Left colon (tissue), 2 donors: Measurements from ENCODE around the gene LRRC26. TPM values are rescaled to one million over a fixed set of nuclear protein-coding genes. Genes with fewer than 3 reads are reported as not detected.

Source experiments
- ATAC-seq: fragments of 200-7000 bp; cut with Tn5 transposase; one replicate; pipeline ENCODE4 v1.9.1; 2020; ENCODE audit warnings: mild to moderate bottlenecking, moderate library complexity
- DNase-seq, 2 donors: peaks; one replicate each; pipeline ENCODE4 v3.0.0-alpha.2; 2020
- intact Hi-C, 2 donors: fragments of 100-400 bp; cut with DNase I in 1 of 2; cut with micrococcal nuclease in 1 of 2; formaldehyde crosslinking; loops; one replicate each; pipeline versions ENCODE4 v1.11.2 to v1.14.0; 2022; cut with DNase I, micrococcal nuclease
- total RNA-seq, 2 donors: library from RNA; stranded (reverse); fragmentation: NEBNext Ultra II Directional; extraction: Animal tissue kit (Norgen Biotek cat#: 25700); gene quantifications; one replicate each; pipeline ENCODE4 v1.2.1, GENCODE V29; 2021
- donor health status: DM: no; HTN: no; CAD: no.
- donor health status: DM: yes; HTN: yes; CAD: no.

Gene LRRC26
- total RNA-seq, 2 donors from 2014 or later, result 70.0 to 95.7 TPM

DNA sequence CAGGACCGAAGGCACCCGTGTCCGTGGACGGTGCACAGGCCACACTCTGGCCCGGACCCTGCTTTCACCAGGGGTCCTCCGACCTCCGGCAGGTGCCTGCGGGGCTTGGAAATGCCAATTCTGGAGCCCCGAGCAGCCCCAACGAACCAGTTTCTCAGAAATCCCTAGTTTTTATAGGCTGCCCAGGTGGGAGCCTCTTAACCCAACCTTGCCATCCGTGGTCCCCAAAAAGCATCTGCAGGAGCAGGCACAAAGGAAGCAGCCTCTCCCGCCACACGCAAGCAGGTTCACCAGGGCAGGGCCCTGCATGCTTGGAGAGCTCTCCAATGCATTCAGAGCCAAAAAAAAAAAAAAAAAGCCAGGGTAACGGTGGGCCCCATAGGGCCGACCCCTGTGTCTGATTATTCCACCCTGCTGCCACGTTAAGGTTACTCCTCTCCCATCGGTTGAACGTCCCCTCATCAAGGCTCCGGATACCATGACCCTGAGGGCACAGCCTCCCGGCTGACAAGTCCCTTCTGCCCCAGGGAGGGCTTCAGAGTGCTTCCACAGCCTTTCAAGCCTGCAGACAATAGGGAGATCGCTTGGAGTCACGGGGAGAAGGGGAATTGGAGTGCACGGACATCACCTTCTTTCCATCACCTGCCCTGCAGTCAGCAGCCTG is 31.5 kb upstream of the LRRC26 start:
- DNase-seq (no peak), ATAC-seq (no peak)
- intact Hi-C loops, result no loop called here

GRCh38 chr9:137200311-137201204 is 30.7 kb upstream of the LRRC26 start, which contains the start of gene TPRN:
TPRN (minus strand) TSS chr9:137200741; CDS start chr9:137200711, 30 bp downstream.
- ATAC-seq (peak; percentile 71), DNase-seq (peak; percentile 99 to 100)
- intact Hi-C loops, result no loop called here

GRCh38 chr9:137199411-137200121 is 29.7 kb upstream of the LRRC26 start:
- ATAC-seq (no peak), DNase-seq (peak in 1 of 2 donors; percentile 30)
- intact Hi-C loops, result no loop called here

- no peak for ATAC-seq
- peak in 1 of 2 donors; percentile 41 for DNase-seq
- intact Hi-C loops, result no loop called here
Measured at GRCh38 chr9:137198902-137199283, 29.0 kb upstream of the LRRC26 start.

- ATAC-seq, result peak; percentile 38
- intact Hi-C loops, result no loop called here
- DNase-seq, result peak; percentile 73 to 89
Measured at GRCh38 chr9:137198051-137198901, 28.4 kb upstream of the LRRC26 start.

DNA sequence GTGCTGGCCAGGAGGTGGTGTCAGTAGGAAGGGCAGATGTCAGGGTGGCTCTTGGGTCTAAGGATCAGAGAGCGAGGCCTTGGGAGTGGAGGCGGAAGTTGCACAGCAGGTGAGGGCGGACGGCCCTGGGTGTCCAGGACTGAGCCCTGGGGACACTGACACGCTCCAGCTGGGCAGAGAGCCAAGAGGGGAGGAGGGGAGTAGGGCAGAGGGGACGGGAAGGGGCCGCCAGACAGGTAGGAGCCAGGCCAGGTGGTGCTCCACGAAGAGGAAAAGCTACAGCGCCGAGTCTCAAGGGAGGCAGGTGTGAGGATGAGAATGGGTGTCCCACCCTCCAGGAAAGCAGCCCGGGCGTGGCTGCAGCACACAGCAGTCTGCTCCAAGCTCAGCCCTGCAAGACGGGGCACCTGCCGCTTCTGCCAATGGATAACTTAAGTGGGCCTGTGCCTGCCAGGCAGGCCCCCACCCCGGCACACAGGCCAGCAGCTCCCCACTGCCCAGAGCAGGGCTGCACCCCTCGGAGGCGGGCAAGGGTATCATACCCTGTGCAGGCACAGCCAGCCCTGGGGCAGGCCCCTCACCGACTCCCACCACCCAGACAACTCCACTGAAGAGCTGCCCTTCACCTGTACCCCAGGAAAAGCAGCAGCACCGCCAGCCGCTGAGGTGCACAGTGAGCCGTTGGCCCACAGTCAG is 25.8 kb upstream of the LRRC26 start:
- DNase-seq (peak; percentile 90 to 93), ATAC-seq (peak; percentile 55)
- intact Hi-C loops, result no loop called here

DNA sequence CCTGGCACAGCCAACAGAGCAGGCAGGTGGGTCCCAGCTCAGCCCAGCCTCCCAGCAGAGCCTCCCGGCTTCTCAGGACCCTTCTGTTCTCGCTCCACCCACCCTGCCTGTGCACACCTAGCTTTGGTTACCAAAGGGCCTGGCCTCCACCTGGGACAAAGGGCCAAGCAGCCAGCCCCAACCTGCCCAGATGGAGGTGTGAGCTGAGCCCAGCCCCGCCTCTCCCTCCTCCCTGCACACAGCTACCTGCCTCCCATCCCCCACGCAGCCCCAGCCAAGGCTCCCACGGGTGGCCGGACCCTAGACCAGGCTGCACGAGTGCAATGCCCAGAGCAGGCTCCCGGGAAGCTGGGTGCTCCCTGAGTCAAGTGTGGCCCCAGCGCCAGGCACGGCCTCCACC is 25.1 kb upstream of the LRRC26 start:
- peak; percentile 85 to 86 for DNase-seq
- intact Hi-C loops, result loop anchor here in 1 of 2 donors (5.0 kb wide), 1 partner anchor 53 kb away; no protein-coding TSS in a partner anchor
- peak; percentile 51 for ATAC-seq

GRCh38 chr9:137194388-137194787 is 24.5 kb upstream of the LRRC26 start:
- intact Hi-C loops, result loop anchor here in 1 of 2 donors (5.0 kb wide), 1 partner anchor 52 kb away; no protein-coding TSS in a partner anchor
- no peak for ATAC-seq
- peak in 1 of 2 donors; percentile 54 for DNase-seq

DNA sequence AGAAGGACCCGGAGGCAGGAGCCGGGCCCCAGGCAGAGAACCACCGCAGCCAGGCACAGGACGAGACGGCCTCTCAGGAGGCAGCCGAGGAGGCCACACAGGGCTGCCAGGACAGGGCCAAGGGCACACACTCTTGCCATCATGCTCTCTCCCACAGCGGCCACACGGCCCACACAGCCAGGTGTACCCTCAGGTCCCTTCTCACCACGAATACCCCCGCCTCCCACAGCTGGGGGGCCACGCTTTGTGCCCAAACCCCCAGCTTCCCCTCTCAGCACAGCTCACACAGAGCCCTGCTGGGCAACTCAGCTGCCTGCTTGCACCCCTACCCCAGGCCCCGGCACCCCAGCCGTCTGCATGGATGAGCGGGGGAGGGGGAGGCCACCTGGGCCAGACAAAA is 23.9 kb upstream of the LRRC26 start:
- no peak for ATAC-seq

DNA sequence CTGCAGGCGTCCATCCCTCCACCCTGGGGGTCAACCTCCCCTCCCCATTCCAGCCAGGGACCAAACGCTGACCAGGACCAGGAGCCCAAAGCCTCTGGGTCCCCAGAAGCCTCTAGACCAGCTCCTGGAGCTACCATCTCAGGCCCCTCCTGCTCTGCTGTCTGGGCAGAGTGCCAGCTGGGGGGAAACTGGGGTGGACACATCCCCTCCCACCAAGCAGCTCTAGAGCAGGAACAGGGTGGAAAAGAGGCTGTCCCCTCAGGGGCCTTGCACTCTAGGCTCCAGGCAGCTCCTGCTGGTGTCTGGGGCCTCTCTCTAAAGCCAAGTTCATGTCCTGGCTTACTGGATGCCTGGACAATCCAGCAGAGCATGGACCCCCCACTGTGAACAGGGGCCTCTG is 23.0 kb upstream of the LRRC26 start:
- ATAC-seq (no peak), DNase-seq (peak in 1 of 2 donors; percentile 6)
- intact Hi-C loops, result loop anchor here in 1 of 2 donors (5.0 kb wide), 1 partner anchor 51 kb away; no protein-coding TSS in a partner anchor

More for the DNA sequence above, 23.9 kb upstream of the LRRC26 start:
- intact Hi-C loops, result loop anchor here in 1 of 2 donors (5.0 kb wide), 1 partner anchor 51 kb away; no protein-coding TSS in a partner anchor
- DNase-seq, result peak in 1 of 2 donors; percentile 18

- intact Hi-C loops, result loop anchor here in 1 of 2 donors (5.0 kb wide), 1 partner anchor 50 kb away; no protein-coding TSS in a partner anchor
- no peak for DNase-seq
- no peak for ATAC-seq
Measured at GRCh38 chr9:137192448-137192780, 22.6 kb upstream of the LRRC26 start.

DNA sequence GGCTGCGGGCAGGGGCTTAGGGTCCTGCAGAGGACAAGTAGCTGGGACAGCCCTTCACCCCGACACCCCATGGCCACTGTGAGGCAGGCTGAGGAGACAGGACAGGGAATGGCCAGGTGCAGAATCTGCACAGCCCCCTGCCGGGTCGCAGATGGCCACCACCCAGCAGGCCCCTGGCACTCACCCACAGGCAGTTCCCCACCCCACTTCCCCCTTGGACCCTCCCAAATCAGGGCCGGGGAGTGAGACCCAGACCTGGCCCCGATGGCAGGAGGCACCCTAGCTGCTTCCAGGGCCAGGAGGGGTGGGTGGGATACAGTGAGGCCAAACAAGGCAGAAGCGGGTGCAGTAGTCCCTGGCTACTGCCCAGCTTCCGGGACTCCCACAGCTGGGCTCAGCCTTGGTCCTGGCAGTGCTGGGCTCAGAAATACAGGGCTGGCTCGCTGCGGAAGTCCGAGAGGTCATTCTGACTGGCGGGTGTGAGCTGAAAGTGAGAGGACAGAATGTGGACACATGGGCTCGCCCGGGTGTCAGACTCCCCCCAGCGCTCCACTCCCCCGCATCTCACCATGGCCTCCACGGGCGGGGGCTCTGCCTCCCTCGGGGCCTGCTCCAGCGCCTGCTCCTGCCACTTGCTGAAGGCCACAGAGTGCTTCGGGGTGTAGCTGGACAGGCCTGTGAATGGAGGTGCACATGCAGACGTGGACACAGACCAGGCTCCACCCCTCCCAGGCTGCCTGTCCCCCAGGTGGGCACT is 22.0 kb upstream of the LRRC26 start:
- intact Hi-C loops, result loop anchor here in 1 of 2 donors (5.0 kb wide), 1 partner anchor 50 kb away; no protein-coding TSS in a partner anchor
- DNase-seq (peak in 1 of 2 donors; percentile 12), ATAC-seq (no peak)

- ATAC-seq, result no peak
- DNase-seq, result peak in 1 of 2 donors; percentile 9
- intact Hi-C loops, result loop anchor here in 1 of 2 donors (5.0 kb wide), 1 partner anchor 49 kb away; no protein-coding TSS in a partner anchor
Measured at GRCh38 chr9:137191245-137191644, 21.4 kb upstream of the LRRC26 start.

DNA sequence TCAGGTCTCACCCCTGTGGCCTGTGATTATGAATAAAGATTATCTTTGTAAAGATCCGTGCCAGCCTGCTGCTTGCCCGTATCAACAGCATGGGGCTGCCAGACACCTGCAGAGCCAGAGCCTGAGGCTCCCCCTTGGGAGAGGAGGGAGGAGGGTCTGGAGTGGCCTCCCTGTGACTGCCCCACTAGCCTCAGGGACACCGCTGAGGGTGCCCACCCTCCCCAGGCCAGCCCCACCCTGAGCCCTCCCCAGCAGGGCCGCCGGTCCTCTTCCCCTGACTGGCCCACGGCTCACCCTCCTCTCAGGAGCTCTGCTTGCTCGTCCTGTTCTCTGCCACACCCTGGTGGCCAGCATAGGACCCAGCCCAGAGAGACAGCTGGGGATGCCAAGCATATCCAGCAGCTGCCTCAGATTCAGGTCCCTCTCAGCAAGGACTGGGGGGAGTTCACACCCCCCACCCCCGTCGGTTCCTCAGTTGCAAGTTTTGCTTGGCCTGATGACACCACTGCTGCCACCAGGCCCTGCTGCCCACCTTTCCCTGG is 20.5 kb upstream of the LRRC26 start:
- ATAC-seq (no peak), DNase-seq (peak in 1 of 2 donors; percentile 32)
- intact Hi-C loops, result loop anchor here in 1 of 2 donors (5.0 kb wide), 1 partner anchor 48 kb away; no protein-coding TSS in a partner anchor

GRCh38 chr9:137189297-137190295 is 19.7 kb upstream of the LRRC26 start:
- ATAC-seq (peak; percentile 1), DNase-seq (peak in 1 of 2 donors; percentile 11)
- intact Hi-C loops, result loop anchor here in 1 of 2 donors (5.0 kb wide), 1 partner anchor 47 kb away; no protein-coding TSS in a partner anchor
